ENCODE measurements around the gene DMRT2.
A peak's percentile ranks its signal among the peaks of the same experiment; 100 is the strongest.

The DMRT2 gene

DNA sequence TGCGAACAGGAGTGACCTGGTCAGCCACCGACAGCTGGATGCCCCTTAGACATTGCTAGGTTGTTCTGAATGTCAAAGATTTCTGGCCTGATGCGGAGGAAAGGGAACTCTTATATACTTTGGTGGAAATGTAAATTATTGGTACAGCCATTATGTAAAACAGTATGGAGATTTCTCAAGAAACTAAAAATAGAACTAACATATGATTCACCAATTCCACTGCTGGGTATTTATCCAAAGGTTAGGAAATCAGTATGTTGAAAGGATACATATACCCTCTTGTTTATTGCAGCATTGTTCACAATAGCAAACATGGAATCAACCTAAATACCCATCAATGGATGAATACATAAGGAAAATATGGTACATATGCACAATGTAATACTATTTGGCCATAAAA lies 41.9 kb upstream of the DMRT2 start:
- no peak for DNase-seq (ENCODE audit: low read depth)
- no peak for TF ChIP-seq POLR2A (IDR thresholded peaks at IDR 0.05; ENCODE audit: extremely low read depth, insufficient read length)
- TF ChIP-seq MYC (IDR thresholded peaks at IDR 0.05; ENCODE audit: low read depth, low read length): no peak
- TF ChIP-seq, protein P1, sequence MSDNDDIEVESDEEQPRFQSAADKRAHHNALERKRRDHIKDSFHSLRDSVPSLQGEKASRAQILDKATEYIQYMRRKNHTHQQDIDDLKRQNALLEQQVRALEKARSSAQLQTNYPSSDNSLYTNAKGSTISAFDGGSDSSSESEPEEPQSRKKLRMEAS (IDR thresholded peaks at IDR 0.05; ENCODE audit: low read depth, low read length): no peak
- TF ChIP-seq, protein P2, sequence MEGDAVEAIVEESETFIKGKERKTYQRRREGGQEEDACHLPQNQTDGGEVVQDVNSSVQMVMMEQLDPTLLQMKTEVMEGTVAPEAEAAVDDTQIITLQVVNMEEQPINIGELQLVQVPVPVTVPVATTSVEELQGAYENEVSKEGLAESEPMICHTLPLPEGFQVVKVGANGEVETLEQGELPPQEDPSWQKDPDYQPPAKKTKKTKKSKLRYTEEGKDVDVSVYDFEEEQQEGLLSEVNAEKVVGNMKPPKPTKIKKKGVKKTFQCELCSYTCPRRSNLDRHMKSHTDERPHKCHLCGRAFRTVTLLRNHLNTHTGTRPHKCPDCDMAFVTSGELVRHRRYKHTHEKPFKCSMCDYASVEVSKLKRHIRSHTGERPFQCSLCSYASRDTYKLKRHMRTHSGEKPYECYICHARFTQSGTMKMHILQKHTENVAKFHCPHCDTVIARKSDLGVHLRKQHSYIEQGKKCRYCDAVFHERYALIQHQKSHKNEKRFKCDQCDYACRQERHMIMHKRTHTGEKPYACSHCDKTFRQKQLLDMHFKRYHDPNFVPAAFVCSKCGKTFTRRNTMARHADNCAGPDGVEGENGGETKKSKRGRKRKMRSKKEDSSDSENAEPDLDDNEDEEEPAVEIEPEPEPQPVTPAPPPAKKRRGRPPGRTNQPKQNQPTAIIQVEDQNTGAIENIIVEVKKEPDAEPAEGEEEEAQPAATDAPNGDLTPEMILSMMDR (IDR thresholded peaks at IDR 0.05; ENCODE audit: low read depth, low read length): no peak
- no peak overlapping the region for H3K4me3 ChIP-seq (ENCODE audit: low read depth, low read length)

DNA sequence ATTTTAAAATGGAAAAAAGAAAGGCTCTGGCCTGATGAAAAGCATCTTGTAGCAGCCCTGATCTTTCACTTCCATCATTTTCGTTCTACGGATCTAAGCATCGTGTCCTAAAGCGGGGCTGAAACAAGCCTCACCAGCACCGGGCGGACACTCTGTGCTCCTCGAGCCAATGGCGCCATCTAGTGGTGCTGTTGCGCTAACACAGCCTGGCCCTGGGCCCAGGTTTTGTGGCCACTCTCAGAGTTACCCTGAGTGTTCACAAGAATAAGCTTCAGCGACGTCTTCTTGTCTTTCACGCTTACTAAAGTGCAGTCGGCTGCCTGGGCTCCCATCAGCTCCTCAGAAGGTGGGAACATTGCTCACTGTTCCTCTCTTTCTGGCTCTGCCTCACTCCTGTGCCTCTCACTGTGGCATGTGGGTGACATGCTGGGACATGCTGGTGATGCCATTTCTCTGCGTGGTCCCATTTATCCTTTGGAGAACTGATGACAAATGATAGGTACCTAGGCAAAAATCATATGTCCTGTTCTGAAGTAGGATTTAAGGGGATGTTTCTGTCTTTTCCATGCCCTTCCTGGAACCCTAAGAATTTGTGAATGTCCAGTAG lies 41.0 kb upstream of the DMRT2 start:
- H3K4me3 ChIP-seq (ENCODE audit: low read depth, low read length): no peak overlapping the region
- peak; percentile 90 for DNase-seq (ENCODE audit: low read depth)
- TF ChIP-seq, protein P1 (IDR thresholded peaks at IDR 0.05; ENCODE audit: low read depth, low read length): peak; percentile 57
- TF ChIP-seq, protein P2 (IDR thresholded peaks at IDR 0.05; ENCODE audit: low read depth, low read length): peak; percentile 100
- TF ChIP-seq MYC (IDR thresholded peaks at IDR 0.05; ENCODE audit: low read depth, low read length): peak; percentile 69
- no peak for TF ChIP-seq POLR2A (IDR thresholded peaks at IDR 0.05; ENCODE audit: extremely low read depth, insufficient read length)

DNA sequence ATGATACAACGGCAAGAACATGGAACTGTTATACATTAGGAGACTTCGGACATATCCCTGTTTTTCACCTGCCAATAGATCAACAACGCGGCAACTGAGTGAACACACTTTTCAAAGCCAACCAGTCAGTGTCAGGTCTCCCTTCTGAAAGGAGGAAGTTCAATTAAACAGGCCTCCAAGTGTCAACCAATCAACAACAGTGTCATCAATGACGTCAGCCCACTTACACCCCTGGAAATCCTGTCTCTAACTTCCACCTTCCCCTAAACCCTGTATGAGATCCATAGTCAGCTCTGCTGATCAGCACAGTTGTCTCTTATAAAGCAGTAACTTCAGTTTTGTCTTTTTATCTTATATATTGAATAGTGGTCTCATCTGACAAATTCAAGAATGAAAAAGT lies 37.1 kb upstream of the DMRT2 start:
- DNase-seq (ENCODE audit: low read depth): peak; percentile 77
- no peak overlapping the region for H3K4me3 ChIP-seq (ENCODE audit: low read depth, low read length)
- no peak for TF ChIP-seq MYC (IDR thresholded peaks at IDR 0.05; ENCODE audit: low read depth, low read length)
- TF ChIP-seq POLR2A (IDR thresholded peaks at IDR 0.05; ENCODE audit: extremely low read depth, insufficient read length): no peak
- TF ChIP-seq, protein P2 (IDR thresholded peaks at IDR 0.05; ENCODE audit: low read depth, low read length): no peak
- TF ChIP-seq, protein P1 (IDR thresholded peaks at IDR 0.05; ENCODE audit: low read depth, low read length): no peak

DNA sequence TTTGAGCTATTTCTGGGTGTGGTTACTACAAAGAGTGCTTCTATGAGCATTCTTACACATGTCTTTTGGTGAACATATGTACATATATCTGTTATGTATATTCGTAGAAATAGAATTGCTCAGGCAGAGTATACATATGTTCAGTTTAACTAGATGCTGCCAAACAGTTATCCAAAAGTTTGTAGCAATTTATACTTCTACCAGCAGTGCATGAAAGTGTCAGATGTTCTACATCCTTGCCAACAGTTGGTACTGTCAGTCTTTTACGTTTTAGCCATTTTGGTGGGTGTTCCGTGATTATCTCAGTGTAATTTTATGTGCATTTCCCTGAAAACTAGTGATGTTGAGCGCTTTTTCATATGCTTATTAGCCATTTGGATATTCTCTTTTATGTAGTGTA lies 35.9 kb upstream of the DMRT2 start:
- H3K4me3 ChIP-seq (ENCODE audit: low read depth, low read length): no peak overlapping the region
- DNase-seq (ENCODE audit: low read depth): no peak
- TF ChIP-seq POLR2A (IDR thresholded peaks at IDR 0.05; ENCODE audit: extremely low read depth, insufficient read length) (no peak), MYC (IDR thresholded peaks at IDR 0.05; ENCODE audit: low read depth, low read length) (no peak)
- TF ChIP-seq, protein P2 (IDR thresholded peaks at IDR 0.05; ENCODE audit: low read depth, low read length): no peak
- TF ChIP-seq, protein P1 (IDR thresholded peaks at IDR 0.05; ENCODE audit: low read depth, low read length): no peak

DNA sequence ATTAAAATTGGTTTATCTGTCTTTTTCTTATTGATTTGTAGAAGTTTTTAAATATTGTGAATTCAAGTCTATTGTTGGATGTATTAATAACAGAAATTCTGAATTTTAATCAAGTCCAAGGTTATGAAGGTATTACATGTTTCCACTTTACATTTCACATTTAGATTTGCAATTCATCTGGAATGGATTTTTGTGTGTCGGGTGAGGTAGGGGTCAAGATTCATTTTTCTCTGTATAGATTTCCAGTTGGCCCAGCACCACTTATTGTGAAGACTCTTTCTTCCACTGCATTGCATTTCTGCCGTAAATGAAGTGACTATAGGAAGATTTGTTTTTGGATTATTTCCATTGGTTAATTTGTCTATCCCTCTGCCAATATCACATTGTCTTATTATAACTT lies 35.5 kb upstream of the DMRT2 start:
- TF ChIP-seq, protein P2 (IDR thresholded peaks at IDR 0.05; ENCODE audit: low read depth, low read length): no peak
- H3K4me3 ChIP-seq (ENCODE audit: low read depth, low read length): no peak overlapping the region
- DNase-seq (ENCODE audit: low read depth): no peak

DNA sequence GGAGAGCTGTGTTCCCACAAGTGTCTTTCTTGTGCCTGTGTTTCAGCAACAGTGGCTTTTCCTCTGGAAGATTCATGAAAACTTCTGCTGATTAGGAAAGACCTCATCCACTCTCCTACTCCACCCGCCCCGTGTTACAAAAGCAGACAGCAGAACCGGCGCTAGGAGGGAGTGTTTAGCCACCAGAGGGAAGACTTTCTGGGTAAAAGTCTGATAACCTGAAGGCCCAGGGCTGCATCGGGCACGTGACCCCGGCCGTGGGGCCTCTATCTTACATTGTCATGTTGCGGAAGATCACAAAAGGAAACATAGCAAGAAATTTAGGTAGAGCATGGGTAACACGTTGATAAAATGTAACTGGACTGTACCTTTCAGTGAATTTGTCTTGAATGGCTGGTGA lies 32.0 kb upstream of the DMRT2 start:
- H3K4me3 ChIP-seq (ENCODE audit: low read depth, low read length): no peak overlapping the region
- TF ChIP-seq, protein P1 (IDR thresholded peaks at IDR 0.05; ENCODE audit: low read depth, low read length): peak; percentile 98
- TF ChIP-seq, protein P2 (IDR thresholded peaks at IDR 0.05; ENCODE audit: low read depth, low read length): peak; percentile 92
- no peak for TF ChIP-seq POLR2A (IDR thresholded peaks at IDR 0.05; ENCODE audit: extremely low read depth, insufficient read length)
- TF ChIP-seq MYC (IDR thresholded peaks at IDR 0.05; ENCODE audit: low read depth, low read length): no peak; the same call in 1 of the 2 replicates
- peak; percentile 85 for DNase-seq (ENCODE audit: low read depth)

Measured in NB4 (cell line).